Endothelial cell (in vitro differentiated cells): ENCODE data around the gene GPR62. TPM values are rescaled to one million over a fixed set of nuclear protein-coding genes. Genes with fewer than 3 reads are reported as not detected.
"Not testable (repeated sequence)": the region's sequence is repeated elsewhere in the genome, so short reads cannot be mapped to it uniquely, and the experiment has no call there.

ENCODE experiments used
- DNase-seq: peaks from one replicate; pipeline ENCODE4 v3.0.0; 2021; ENCODE audit warnings: low spot score
- H3K27ac Mint-ChIP-seq: one replicate; pipeline ENCODE4 v1.8.0; 2021; ENCODE audit warnings: mixed read lengths, inconsistent platforms; ENCODE audit not compliant: unreplicated experiment
- H3K27me3 Mint-ChIP-seq: one replicate; pipeline ENCODE4 v1.8.0; 2021; ENCODE audit warnings: mild to moderate bottlenecking, moderate library complexity, mixed read lengths, inconsistent platforms; ENCODE audit not compliant: unreplicated experiment
- H3K36me3 Mint-ChIP-seq: one replicate; pipeline ENCODE4 v1.8.0; 2021; ENCODE audit warnings: mild to moderate bottlenecking, low read depth, mixed read lengths, inconsistent platforms; ENCODE audit not compliant: unreplicated experiment
- H3K4me1 Mint-ChIP-seq: one replicate; pipeline ENCODE4 v1.8.0; 2021; ENCODE audit warnings: mild to moderate bottlenecking, mixed read lengths, inconsistent platforms; ENCODE audit not compliant: unreplicated experiment
- H3K4me3 Mint-ChIP-seq: one replicate; pipeline ENCODE4 v1.8.0; 2021; ENCODE audit warnings: mild to moderate bottlenecking, mixed read lengths, inconsistent platforms; ENCODE audit not compliant: unreplicated experiment
- H3K9me3 Mint-ChIP-seq: one replicate; pipeline ENCODE4 v1.8.0; 2021; ENCODE audit warnings: mixed read lengths, inconsistent platforms; ENCODE audit not compliant: unreplicated experiment
- total RNA-seq: library from RNA; stranded (reverse); fragmentation: NEBNext Ultra II Directional; extraction: Animal tissue kit (Norgen Biotek cat#: 25700); gene quantifications from one replicate; pipeline ENCODE4 v1.2.1, GENCODE V29; 2021; ENCODE audit not compliant: unreplicated experiment
- TF ChIP-seq, protein P1 (sequence below): fragments of 200-600 bp; sonication (generic); IDR thresholded peaks from one replicate; pipeline ENCODE4 v1.5.0; 2021; ENCODE audit warnings: antibody characterized with exemption; ENCODE audit not compliant: unreplicated experiment

The GPR62 gene
- total RNA-seq, 1 donor from 2014 or later: not detected

DNA sequence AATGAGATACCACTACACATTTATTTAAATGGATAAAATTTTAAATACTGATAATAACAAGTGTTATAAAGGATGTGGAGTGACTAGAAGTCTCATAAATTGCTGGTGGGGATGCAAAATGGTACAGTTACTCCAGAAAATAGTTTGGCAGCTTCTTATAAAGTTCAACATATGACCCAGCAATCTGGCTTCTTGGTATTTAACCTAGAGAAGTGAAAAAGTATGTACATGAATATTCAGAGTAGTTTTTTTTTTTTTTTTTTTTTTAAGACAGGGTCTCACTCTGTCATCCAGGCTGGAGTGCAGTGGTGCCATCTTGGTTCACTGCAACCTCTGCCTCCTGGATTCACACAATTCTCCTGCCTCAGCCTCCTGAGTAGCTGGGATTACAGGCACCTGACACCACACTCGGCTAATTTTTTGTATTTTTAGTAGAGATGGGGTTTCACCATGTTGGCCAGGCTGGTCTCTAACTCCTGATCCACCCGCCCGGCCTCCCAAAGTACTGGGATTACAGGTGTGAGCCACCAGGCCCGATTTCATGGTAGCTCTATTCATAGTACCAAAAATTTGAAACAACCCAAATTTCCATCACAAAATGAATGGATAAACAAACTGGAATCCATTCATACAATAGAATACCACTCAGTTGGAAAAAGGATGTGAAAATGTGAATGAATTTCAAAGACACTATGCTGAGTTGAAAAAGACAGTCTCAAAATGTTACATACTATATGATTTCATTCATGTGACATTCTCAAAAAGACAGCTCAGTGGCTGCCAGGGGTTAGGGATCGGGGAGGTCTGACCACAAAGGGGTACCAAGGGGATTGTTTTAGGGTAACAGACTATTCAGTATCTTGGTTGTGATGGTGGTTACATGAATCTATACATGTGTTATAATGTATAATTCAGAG is 27.9 kb upstream of the GPR62 start:
- no peak overlapping the region for H3K27ac Mint-ChIP-seq
- TF ChIP-seq, protein P1, sequence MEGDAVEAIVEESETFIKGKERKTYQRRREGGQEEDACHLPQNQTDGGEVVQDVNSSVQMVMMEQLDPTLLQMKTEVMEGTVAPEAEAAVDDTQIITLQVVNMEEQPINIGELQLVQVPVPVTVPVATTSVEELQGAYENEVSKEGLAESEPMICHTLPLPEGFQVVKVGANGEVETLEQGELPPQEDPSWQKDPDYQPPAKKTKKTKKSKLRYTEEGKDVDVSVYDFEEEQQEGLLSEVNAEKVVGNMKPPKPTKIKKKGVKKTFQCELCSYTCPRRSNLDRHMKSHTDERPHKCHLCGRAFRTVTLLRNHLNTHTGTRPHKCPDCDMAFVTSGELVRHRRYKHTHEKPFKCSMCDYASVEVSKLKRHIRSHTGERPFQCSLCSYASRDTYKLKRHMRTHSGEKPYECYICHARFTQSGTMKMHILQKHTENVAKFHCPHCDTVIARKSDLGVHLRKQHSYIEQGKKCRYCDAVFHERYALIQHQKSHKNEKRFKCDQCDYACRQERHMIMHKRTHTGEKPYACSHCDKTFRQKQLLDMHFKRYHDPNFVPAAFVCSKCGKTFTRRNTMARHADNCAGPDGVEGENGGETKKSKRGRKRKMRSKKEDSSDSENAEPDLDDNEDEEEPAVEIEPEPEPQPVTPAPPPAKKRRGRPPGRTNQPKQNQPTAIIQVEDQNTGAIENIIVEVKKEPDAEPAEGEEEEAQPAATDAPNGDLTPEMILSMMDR: no peak
- no peaks in the 10 kb centered on the region for H3K4me1 Mint-ChIP-seq
- peaks cover 4% of the 10 kb centered on the region for H3K27me3 Mint-ChIP-seq
- H3K36me3 Mint-ChIP-seq: peaks cover 10% of the 10 kb centered on the region
- no peak for DNase-seq
- no peaks in the 10 kb centered on the region for H3K9me3 Mint-ChIP-seq
- H3K4me3 Mint-ChIP-seq: no peak overlapping the region

DNA sequence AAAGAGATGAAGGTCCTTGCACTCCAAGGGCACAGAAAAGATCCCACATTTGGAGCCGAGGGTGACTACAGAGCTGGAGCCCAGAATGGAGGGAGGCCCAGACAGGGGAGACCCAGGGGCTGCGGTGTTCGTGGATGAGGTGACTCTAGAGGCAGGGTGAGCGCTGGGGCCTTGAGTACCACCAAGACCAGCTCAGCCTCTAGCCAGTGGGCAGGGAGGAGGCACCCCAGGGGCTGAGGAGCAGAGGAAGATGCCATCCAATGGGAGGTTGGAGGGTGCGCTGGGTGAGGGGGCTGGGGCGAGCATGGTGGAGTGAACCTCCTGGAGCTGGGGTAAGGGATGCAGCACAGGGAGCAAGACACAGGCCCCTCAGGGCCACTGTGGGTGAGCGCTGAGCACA is 26.7 kb upstream of the GPR62 start:
- TF ChIP-seq, protein P1: no peak
- DNase-seq: no peak

DNA sequence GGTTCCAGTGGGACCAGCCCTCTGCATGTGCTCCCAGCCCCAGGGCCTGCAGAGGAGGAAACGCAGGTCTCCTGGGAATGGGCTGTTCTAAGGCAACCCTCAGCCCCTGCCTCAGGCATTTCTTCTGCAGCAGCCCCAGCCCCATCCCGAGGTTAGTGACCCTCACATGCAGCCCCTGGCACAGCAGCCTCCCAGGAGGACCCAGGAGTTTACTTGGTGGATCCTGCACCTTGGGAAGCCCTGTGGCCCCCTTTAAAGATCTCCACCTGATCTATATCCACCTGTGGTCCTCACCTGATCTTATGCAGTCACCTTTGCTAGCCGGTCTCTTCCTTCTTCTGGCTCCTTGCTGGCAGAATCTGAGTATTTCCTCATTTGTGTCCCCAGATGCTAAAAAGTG is 26.2 kb upstream of the GPR62 start:
- H3K27me3 Mint-ChIP-seq, H3K9me3 Mint-ChIP-seq: not testable (repeated sequence)
- H3K36me3 Mint-ChIP-seq: peaks cover 15% of the 10 kb centered on the region

More for the DNA sequence above, 26.7 kb upstream of the GPR62 start:
- no peak overlapping the region for H3K4me3 Mint-ChIP-seq
- H3K27ac Mint-ChIP-seq: no peak overlapping the region
- no peaks in the 10 kb centered on the region for H3K4me1 Mint-ChIP-seq
- no peaks in the 10 kb centered on the region for H3K9me3 Mint-ChIP-seq
- H3K27me3 Mint-ChIP-seq: peaks cover 4% of the 10 kb centered on the region
- peaks cover 10% of the 10 kb centered on the region for H3K36me3 Mint-ChIP-seq

DNA sequence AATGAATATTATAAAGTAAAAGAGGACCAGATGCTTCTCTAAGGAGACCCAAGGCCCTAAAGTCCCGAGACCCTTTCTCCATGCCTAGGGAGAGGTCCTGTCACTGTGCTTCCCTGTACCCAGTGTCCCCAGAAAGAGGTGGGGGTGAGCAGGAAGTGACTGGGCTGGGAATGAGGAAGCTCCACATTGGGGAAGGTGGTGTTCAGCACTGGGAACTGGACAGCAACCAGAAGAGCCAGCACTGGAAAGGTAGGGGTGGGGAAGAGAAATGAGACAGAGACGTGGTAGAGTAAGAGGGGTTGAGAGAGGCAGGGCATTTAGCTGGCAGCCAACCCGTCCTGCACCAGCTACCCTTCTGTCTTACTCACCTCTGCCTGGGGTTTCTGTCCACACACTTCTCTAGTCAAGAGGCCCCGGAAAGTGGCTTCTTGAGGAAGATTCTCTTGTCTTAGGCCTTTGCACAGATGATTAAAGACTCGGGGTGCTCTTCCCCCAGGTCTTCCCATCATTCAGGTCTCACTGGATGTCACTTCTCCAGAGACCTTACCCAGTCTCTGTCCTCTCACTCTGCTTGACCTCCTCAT is 25.7 kb upstream of the GPR62 start:
- TF ChIP-seq, protein P1: no peak
- Mint-ChIP-seq H3K36me3 (peaks cover 19% of the 10 kb centered on the region), H3K4me1 (no peaks in the 10 kb centered on the region), H3K27me3 (peaks cover 4% of the 10 kb centered on the region), H3K4me3 (no peak overlapping the region), H3K9me3 (no peaks in the 10 kb centered on the region), H3K27ac (no peak overlapping the region)
- no peak for DNase-seq

More for the DNA sequence above, 26.2 kb upstream of the GPR62 start:
- H3K4me3 Mint-ChIP-seq, DNase-seq, H3K4me1 Mint-ChIP-seq, H3K27ac Mint-ChIP-seq: not testable (repeated sequence)

DNA sequence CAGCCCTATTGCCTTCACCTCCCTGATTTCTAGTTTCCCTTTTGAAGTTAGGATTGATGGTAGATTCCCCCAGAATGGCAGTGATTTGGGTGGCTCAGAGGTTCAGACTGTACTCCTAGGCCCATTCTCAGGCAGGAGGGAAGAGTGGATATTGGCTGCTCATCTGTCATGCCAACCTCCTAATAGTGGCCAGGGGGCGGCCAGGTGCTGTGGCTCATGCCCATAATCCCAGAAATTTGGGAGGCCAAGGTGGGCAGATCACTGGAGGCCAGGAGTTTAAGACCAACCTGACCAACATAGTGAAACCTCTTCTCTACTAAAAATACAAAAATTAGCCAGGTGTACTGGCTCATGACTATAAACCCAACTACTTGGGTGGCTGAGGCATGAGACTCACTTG is 24.7 kb upstream of the GPR62 start:
- H3K27me3 Mint-ChIP-seq: peaks cover 4% of the 10 kb centered on the region
- H3K4me3 Mint-ChIP-seq: no peak overlapping the region
- no peak overlapping the region for H3K27ac Mint-ChIP-seq
- no peak for DNase-seq
- no peaks in the 10 kb centered on the region for H3K4me1 Mint-ChIP-seq
- H3K36me3 Mint-ChIP-seq: peaks cover 26% of the 10 kb centered on the region
- no peaks in the 10 kb centered on the region for H3K9me3 Mint-ChIP-seq
- TF ChIP-seq, protein P1: no peak
